GM19455 (cell line): ENCODE data around the gene PCYT2.

Experiments
- ATAC-seq: cut with Tn5 transposase; IDR thresholded peaks from one replicate; pipeline ENCODE4 v1.9.1; 2021; ENCODE audit not compliant: unreplicated experiment

PCYT2 gene

GRCh38 chr17:81858967-81859905 lies 52.0 kb downstream of the PCYT2 start:
- ATAC-seq = no peak

GRCh38 chr17:81858170-81858966 lies 52.8 kb downstream of the PCYT2 start:
- no peak for ATAC-seq

GRCh38 chr17:81854974-81855774 lies 56.0 kb downstream of the PCYT2 start:
- ATAC-seq = no peak

- no peak for ATAC-seq
These were observed 59.0 kb downstream of the PCYT2 start for GRCh38 chr17:81852237-81852636.

- no peak for ATAC-seq
These were observed 59.8 kb downstream of the PCYT2 start for GRCh38 chr17:81851423-81851822.
